Mesodermal cell (in vitro differentiated cells): ENCODE results near the gene PTOV1. TPM values are rescaled to one million over a fixed set of nuclear protein-coding genes. Genes with fewer than 3 reads are reported as not detected.
A peak's percentile ranks its signal among the peaks of the same experiment; 100 is the strongest.

Experiments used
- H3K27ac ChIP-seq: 2 replicates; pipeline ENCODE4 v1.7.0; 2013; ENCODE audit warnings: mild to moderate bottlenecking, low read depth, low read length, moderate library complexity; ENCODE audit not compliant: severe bottlenecking
- H3K36me3 ChIP-seq: 2 replicates; pipeline ENCODE4 v1.7.1; 2013; ENCODE audit warnings: mild to moderate bottlenecking, low read length, moderate library complexity; ENCODE audit not compliant: control insufficient read depth, insufficient read depth
- H3K4me1 ChIP-seq: one replicate; pipeline ENCODE4 v1.7.1; 2013; ENCODE audit warnings: mild to moderate bottlenecking, low read length; ENCODE audit not compliant: insufficient read depth, control insufficient read depth, poor library complexity, severe bottlenecking
- H3K4me3 ChIP-seq: 2 replicates; pipeline ENCODE4 v1.7.0; 2013; ENCODE audit warnings: low read length, control low read depth, mild to moderate bottlenecking; ENCODE audit not compliant: insufficient read depth, poor library complexity, severe bottlenecking; ENCODE audit errors: extremely low read depth
- H3K9me3 ChIP-seq: 2 replicates; pipeline ENCODE4 v1.7.1; 2013; ENCODE audit warnings: mild to moderate bottlenecking, low read length, moderate library complexity; ENCODE audit not compliant: control insufficient read depth
- WGBS, 2 experiments: methylation state at CpG; one replicate each; pipeline ENCODE4 v1.1.5; 2013; ENCODE audit warnings: missing lambda C conversion rate in 2 of 2; ENCODE audit not compliant: insufficient coverage in 2 of 2; 5-methylcytosine and 5-hydroxymethylcytosine counted together
- polyA plus RNA-seq, 2 experiments: library from polyadenylated mRNA; stranded (reverse); fragments of 50-300 nt; gene quantifications; one replicate each; pipeline ENCODE4 v1.2.3, GENCODE V29; 2013

The PTOV1 gene
- 311 TPM for polyA plus RNA-seq (2013, experiment 1 of 2)
- 245 TPM for polyA plus RNA-seq (2013, experiment 2 of 2)

DNA sequence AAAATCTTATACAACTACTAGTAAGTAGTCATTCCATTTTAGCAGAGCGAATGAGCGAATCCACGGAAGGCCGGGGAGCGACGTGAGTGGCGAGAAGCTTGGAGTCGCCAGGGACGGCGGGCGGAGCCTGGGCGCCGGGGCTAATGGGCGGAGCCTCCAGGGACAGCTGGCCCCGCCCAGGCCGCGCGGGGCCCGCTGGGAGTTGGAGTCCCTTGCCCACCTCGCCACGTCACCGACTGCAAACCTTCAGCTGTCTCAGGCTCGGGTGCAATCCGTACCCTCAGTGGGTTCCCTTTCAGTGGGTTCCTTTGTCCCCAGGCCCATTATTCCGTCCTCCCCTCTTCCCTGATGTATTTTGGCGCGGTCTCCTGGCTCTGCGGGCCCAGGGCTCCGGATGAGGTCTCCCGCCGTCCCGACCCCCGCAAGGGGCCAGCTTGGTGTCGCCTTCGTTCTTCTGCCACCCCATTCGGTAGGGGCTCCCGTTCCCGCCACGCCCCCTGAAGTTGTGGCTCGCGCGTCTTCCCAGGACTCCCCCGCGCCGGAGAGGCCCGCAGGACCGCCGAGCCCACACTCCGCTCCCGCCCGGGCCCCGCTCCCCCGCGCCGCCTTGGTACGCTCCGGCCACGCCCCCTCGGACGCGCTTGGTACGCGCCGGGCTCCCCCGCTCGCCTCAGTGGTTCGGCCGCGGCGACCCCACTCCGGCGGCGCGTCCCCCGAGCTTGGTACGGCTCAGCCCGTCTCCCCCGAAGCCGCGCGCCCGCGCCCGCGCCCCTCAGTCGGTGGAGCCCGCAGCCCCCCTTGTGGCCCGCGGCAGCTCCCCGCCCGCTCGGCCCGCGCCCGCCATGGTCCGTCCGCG, at the start of gene PTOV1:
TSS of gene PTOV1 (plus strand) at position 673 of the 856 bp plus-strand sequence.
- peaks cover 13% of the 10 kb centered on the region for H3K4me1 ChIP-seq
- peaks cover 47% of the 10 kb centered on the region for H3K36me3 ChIP-seq
- peaks cover 9% of the 10 kb centered on the region for H3K9me3 ChIP-seq
- peak within 1 kb of the TSS; percentile 76 for H3K4me3 ChIP-seq
- H3K27ac ChIP-seq = peak within 1 kb of the TSS; percentile 100
- 2 to 8% methylated on average over 61 to 88 of the region's 98 CpGs for WGBS, 2 experiments

DNA sequence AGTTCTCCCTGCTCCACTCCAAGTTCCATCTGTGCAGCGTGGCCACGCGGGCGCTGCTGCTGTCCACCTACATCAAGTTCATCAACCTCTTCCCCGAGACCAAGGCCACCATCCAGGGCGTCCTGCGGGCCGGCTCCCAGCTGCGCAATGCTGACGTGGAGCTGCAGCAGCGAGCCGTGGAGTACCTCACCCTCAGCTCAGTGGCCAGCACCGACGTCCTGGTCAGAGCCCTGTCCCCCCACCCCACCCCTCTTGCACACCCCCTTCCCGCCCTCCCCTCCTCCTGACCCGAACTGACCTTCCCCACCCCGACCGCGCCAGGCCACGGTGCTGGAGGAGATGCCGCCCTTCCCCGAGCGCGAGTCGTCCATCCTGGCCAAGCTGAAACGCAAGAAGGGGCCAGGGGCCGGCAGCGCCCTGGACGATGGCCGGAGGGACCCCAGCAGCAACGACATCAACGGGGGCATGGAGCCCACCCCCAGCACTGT, 49.5 kb upstream of the PTOV1 start:
- no peak overlapping the region for H3K4me3 ChIP-seq
- peaks cover 83% of the 10 kb centered on the region for H3K36me3 ChIP-seq
- 93 to 98% methylated on average over 23 to 27 of the region's 32 CpGs for WGBS, 2 experiments
- H3K9me3 ChIP-seq = no peaks in the 10 kb centered on the region
- H3K27ac ChIP-seq = no peak overlapping the region
- no peaks in the 10 kb centered on the region for H3K4me1 ChIP-seq

DNA sequence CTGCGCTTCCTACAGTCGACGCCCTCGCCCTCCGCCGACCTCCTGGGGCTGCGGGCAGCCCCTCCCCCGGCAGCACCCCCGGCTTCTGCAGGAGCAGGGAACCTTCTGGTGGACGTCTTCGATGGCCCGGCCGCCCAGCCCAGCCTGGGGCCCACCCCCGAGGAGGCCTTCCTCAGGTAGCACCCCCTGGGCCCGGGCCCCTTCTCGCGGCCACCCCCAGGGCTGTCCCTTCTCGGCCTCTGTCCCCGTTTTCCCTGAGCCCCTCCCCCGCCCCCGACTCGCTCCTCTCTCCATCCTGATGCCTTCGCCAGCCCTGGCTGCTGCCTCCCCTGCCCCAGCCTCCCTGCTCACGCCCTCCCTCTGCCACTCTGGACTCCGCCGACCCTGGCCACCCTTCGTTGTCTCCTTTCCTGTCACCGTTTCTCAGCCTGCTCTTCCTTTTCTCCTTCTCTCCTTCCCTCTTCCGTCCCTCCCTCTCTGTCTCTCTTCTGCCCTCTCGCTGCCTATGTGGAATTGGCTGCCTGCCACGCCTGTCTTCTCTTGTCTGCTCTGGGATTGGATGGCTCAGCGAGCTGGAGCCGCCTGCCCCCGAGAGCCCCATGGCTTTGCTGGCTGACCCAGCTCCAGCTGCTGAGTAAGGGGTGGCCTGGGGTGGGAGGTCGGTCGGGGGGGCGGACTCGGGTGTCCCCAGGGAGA, 48.8 kb upstream of the PTOV1 start:
- Histone ChIP-seq H3K4me1 (no peaks in the 10 kb centered on the region), H3K36me3 (peaks cover 80% of the 10 kb centered on the region), H3K4me3 (peak overlapping the region; percentile 10), H3K27ac (no peak overlapping the region), H3K9me3 (no peaks in the 10 kb centered on the region)
- WGBS, 2 experiments = 29 to 32% methylated on average over 20 to 31 of the region's 38 CpGs

DNA sequence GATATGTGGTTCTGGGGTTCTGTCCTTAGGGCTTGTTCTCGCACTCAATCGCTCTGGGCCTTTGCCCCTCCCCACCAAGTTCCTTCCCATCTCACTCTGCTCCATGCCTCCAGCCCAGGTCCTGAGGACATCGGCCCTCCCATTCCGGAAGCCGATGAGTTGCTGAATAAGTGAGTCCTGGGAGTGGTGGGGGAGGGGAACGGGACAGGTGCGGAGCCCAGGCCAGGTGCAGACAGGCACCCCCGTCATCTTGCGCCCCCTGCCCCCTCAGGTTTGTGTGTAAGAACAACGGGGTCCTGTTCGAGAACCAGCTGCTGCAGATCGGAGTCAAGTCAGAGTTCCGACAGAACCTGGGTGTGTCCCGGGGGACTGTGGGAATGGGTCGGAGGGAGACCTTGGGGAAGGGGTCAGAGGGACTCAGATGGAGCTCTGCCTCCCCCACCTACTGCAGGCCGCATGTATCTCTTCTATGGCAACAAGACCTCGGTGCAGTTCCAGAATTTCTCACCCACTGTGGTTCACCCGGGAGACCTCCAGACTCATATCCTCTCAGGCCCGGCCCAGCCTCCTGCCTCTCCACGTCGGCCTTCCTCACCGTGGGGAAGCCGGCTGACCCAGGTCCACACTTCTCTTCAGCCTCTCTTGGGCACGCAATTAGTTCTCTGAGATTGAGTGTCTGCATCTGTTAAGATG, 48.0 kb upstream of the PTOV1 start:
- H3K9me3 ChIP-seq = no peaks in the 10 kb centered on the region
- no peak overlapping the region for H3K4me3 ChIP-seq
- 93 to 95% methylated on average over 15 to 16 of the region's 24 CpGs for WGBS, 2 experiments
- no peak overlapping the region for H3K27ac ChIP-seq
- H3K4me1 ChIP-seq = no peaks in the 10 kb centered on the region
- peaks cover 79% of the 10 kb centered on the region for H3K36me3 ChIP-seq

DNA sequence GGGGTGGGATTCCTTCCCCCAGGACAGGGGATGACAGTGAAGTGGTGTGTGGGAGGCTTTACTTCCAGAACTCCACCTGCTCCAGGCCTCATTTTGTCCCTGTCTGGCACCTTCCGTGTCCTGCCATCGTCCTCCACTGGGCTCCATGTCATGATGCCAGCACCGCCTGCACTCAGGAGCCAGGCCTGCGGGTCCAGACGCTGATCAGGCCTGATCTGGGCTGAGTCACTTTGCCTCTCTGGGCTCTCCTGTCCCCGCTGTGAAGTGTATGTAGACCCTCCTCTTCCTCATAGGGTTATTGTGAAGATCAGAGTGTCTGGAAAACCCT, 47.5 kb upstream of the PTOV1 start:
- Histone ChIP-seq H3K27ac (no peak overlapping the region), H3K36me3 (peaks cover 77% of the 10 kb centered on the region), H3K4me3 (no peak overlapping the region), H3K4me1 (no peaks in the 10 kb centered on the region), H3K9me3 (no peaks in the 10 kb centered on the region)
- WGBS, 2 experiments = 91 to 96% methylated on average over 5 to 6 of the region's 6 CpGs

DNA sequence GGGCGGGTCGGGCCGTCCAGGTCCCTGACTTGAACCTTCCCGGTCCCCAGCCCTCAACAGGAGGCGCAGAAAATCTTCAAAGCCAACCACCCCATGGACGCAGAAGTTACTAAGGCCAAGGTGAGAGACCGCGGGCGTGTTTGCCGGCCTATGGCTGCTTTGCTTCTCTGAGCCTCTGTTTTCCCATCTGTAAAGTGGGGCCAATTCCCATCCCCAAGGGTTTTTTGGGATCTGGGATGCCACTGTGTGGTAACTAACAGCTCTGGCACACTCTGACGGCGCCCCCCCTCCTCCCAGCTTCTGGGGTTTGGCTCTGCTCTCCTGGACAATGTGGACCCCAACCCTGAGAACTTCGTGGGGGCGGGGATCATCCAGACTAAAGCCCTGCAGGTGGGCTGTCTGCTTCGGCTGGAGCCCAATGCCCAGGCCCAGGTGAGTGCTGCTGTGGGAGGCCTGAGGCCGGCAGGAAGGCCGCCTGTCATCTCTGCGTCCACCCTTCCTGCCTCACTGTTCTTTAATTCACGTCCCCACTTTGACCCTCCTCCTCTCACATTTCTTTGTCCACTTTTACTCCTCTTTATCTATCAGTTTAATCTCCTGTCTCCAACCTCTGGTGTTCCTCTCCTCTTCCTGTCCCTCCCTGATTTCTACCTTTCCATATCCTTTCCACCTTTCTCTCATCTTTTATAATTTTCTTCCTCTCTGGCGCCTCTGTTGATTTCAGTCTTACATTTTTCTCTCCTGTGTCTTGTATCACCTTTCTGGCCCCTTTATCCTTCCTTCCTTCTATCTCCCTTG, 44.9 kb upstream of the PTOV1 start:
- no peak overlapping the region for H3K27ac ChIP-seq
- no peaks in the 10 kb centered on the region for H3K4me1 ChIP-seq
- H3K36me3 ChIP-seq = peaks cover 52% of the 10 kb centered on the region
- WGBS, 2 experiments = 95 to 96% methylated on average over 18 to 19 of the region's 20 CpGs
- no peak overlapping the region for H3K4me3 ChIP-seq
- no peaks in the 10 kb centered on the region for H3K9me3 ChIP-seq

DNA sequence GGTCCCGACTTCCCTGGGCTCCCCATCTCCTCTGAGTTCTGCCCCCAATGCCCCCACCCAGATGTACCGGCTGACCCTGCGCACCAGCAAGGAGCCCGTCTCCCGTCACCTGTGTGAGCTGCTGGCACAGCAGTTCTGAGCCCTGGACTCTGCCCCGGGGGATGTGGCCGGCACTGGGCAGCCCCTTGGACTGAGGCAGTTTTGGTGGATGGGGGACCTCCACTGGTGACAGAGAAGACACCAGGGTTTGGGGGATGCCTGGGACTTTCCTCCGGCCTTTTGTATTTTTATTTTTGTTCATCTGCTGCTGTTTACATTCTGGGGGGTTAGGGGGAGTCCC, 44.4 kb upstream of the PTOV1 start:
- peaks cover 48% of the 10 kb centered on the region for H3K36me3 ChIP-seq
- WGBS, 2 experiments = 94 to 97% methylated on average over 6 to 7 of the region's 8 CpGs
- no peak overlapping the region for H3K27ac ChIP-seq
- H3K4me1 ChIP-seq = no peaks in the 10 kb centered on the region
- no peaks in the 10 kb centered on the region for H3K9me3 ChIP-seq
- no peak overlapping the region for H3K4me3 ChIP-seq

DNA sequence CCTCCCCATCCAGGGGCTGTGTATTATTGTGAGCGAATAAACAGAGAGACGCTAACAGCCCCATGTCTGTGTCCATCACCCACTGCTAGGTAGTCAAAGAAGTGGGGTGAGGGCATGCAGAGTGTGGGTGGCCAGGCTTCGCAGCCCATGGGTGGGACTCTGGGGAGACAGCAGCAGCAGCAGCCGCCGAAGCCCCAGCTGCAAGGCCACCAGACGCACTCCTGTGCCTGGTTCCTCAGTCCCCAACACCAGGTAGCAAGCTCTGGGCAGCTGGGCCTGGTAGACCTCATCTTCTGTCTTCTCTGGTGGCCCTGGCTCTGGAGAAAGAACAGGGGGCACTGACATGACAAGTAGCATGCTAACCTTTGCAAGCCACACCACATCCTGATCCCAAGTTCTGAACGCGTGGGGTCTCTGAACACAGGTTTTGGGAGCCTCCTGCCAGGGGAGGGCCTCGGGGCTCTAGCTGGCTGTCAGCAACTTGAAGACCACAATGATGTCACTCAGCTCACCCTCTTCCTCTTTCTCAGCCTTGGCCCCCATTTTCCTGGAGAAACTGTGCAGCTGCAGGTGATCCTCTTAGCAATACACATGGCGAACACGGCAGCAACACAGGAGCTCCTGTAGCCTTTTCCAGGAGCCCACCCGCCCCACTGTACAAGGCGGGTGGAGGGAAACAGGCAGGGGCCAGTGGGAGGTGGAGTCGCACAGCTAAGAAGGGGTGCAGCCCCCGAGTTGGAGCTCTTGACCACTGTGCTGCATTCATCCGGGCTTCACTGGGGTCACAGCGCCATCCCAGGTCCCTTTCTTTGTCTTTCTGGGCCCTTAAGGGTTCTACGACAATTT, 43.7 kb upstream of the PTOV1 start:
- WGBS, 2 experiments = 94 to 97% methylated on average over 15 to 16 of the region's 18 CpGs
- no peaks in the 10 kb centered on the region for H3K9me3 ChIP-seq
- no peak overlapping the region for H3K4me3 ChIP-seq
- H3K4me1 ChIP-seq = no peaks in the 10 kb centered on the region
- peaks cover 48% of the 10 kb centered on the region for H3K36me3 ChIP-seq
- H3K27ac ChIP-seq = no peak overlapping the region

DNA sequence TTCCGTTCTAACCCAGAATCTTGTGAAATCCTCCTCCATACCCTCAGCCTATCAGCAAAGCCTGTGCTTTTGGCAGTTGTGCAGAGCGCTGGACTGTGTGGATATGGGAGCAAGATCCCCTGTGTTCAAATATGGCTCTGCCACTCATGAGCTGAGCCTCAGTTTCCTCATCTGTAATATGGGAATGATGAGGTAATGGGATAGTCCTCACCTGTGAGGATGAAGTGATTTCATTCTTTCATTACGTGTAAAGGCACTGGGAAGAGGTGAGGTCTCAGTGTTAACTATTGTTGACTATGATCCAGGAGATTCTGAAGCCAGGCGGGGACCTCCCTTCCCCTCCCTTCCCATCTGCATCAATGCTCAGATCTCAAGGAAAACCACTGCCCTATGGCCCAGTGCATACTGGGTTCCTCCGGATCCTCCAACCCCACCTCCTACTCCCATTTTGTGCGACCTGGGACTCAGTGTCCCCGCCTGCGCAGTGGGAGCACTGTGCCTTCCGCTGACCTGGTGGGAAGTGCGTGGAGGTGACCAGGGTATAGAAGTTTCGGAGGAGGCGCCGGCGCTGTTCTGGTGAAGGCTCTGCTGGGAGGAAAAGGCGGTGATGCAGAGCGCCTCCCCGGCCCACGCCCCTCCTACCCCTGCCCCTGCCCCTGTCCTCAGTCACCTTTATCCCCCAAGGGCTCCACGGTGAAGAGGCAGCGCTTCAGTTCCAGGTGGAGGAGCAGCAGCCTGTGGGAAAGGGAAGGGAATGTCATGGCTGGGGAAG, 42.9 kb upstream of the PTOV1 start:
- no peak overlapping the region for H3K27ac ChIP-seq
- H3K4me1 ChIP-seq = no peaks in the 10 kb centered on the region
- no peaks in the 10 kb centered on the region for H3K9me3 ChIP-seq
- no peak overlapping the region for H3K4me3 ChIP-seq
- WGBS, 2 experiments = 92 to 98% methylated on average over 9 to 10 of the region's 20 CpGs
- peaks cover 42% of the 10 kb centered on the region for H3K36me3 ChIP-seq
